22Rv1 (cell line): ENCODE results near the gene CCN5.

Experiments
- H3K27ac ChIP-seq: fragments of 450-650 bp; 2 replicates; pipeline ENCODE4 v1.5.1; 2017
- CTCF ChIP-seq: fragments of 450-650 bp; IDR thresholded peaks from 2 replicates; pipeline ENCODE4 v1.5.1; 2017; ENCODE audit warnings: mild to moderate bottlenecking
- ZFX ChIP-seq: fragments of 450-650 bp; IDR thresholded peaks from 2 replicates; pipeline ENCODE4 v1.6.1; 2017; ENCODE audit warnings: antibody characterized with exemption, borderline replicate concordance

CCN5 gene

GRCh38 chr20:44720621-44720996 is 5.4 kb downstream of the CCN5 start:
- TF ChIP-seq CTCF (no peak), ZFX (no peak)
- no peak overlapping the region for H3K27ac ChIP-seq

GRCh38 chr20:44720997-44721784 is 6.0 kb downstream of the CCN5 start:
- TF ChIP-seq CTCF (no peak), ZFX (no peak)
- H3K27ac ChIP-seq, result no peak overlapping the region

GRCh38 chr20:44721785-44722054 is 6.6 kb downstream of the CCN5 start:
- no peak overlapping the region for H3K27ac ChIP-seq
- no peak for TF ChIP-seq ZFX
- no peak for TF ChIP-seq CTCF

GRCh38 chr20:44722990-44723389 is 7.8 kb downstream of the CCN5 start:
- TF ChIP-seq ZFX (no peak), CTCF (no peak)
- no peak overlapping the region for H3K27ac ChIP-seq

GRCh38 chr20:44723391-44723790 is 8.2 kb downstream of the CCN5 start:
- no peak overlapping the region for H3K27ac ChIP-seq
- TF ChIP-seq CTCF, result no peak
- no peak for TF ChIP-seq ZFX

GRCh38 chr20:44723798-44724362 is 8.7 kb downstream of the CCN5 start:
- TF ChIP-seq ZFX (no peak), CTCF (no peak)
- no peak overlapping the region for H3K27ac ChIP-seq

- no peak for TF ChIP-seq CTCF
- no peak for TF ChIP-seq ZFX
- H3K27ac ChIP-seq, result no peak overlapping the region
These were observed 9.4 kb downstream of the CCN5 start for GRCh38 chr20:44724423-44725091.
